ENCODE results near the gene THADA. TPM values are rescaled to one million over a fixed set of nuclear protein-coding genes. Genes with fewer than 3 reads are reported as not detected.
A peak's percentile ranks its signal among the peaks of the same experiment; 100 is the strongest.

Gene THADA
- polyA plus RNA-seq, 4 donors = 6.3 to 13.5 (median 12.7) TPM

DNA sequence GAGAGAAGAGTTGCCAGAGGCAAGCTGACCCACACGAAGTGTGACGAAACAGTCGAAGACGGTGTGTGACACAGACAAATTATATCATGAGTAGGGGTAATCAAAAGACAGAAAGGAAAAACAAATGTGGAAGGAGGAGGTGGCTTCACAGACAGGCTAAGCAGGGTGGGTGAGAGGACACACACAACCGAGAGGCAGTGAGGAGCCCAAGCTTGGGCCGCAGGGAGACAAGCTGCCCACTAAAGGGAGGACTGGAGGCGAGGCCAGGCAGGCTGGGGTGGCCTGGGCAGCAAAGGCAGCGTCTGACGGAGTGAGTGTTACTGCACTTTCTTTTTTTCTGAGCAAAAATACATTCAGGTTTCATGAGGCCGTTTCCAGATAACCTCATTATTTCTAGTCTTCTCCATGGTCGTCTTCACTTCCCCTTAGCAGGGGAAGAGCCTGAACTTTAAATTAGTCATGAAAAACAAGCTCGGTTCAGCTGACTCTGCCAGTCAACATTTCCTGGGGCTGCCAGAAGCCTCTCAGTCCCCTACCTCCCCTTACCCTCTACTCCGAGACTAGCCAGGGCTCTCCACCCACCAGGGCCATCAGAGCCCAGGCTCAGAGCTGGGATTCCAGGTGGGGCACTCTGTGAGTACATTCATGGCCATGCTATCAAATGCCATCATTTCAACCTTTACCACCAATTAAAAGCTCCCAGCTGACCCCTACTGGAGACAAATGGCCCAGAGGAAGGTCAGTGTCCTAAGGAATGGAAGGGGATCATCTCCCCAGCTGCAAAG, 355.7 kb downstream of the THADA start:
- Histone ChIP-seq H3K27me3 (ENCODE audit: control insufficient read depth in 3 of 3, insufficient read depth in 3 of 3, low read length in 3 of 3) (no peaks in the 10 kb centered on the region), H3K4me1 (ENCODE audit: control insufficient read depth in 3 of 3, insufficient read depth in 2 of 3, low read depth in 1 of 3, low read length in 2 of 3) (no peaks in the 10 kb centered on the region), H3K36me3 (ENCODE audit: control insufficient read depth in 3 of 3, insufficient read depth in 2 of 3, low read depth in 1 of 3, low read length in 3 of 3) (peaks cover 0 to 28% (median 0%) of the 10 kb centered on the region in 3 donors), H3K9me3 (ENCODE audit: control insufficient read depth in 2 of 2, insufficient read depth in 1 of 2, low read depth in 1 of 2, low read length in 1 of 2) (no peaks in the 10 kb centered on the region), H3K4me3 (ENCODE audit: low read depth in 1 of 3, low read length in 3 of 3) (no peak overlapping the region), H3K27ac (ENCODE audit: low read depth in 1 of 3, low read length in 2 of 3) (peak overlapping the region in 2 of 3 donors; percentile 22 to 75)
- 84 to 93% (median 91%) methylated on average over 13 of the region's 13 CpGs for WGBS, 3 donors
- DNase-seq (no peak), FAIRE-seq (no peak)

DNA sequence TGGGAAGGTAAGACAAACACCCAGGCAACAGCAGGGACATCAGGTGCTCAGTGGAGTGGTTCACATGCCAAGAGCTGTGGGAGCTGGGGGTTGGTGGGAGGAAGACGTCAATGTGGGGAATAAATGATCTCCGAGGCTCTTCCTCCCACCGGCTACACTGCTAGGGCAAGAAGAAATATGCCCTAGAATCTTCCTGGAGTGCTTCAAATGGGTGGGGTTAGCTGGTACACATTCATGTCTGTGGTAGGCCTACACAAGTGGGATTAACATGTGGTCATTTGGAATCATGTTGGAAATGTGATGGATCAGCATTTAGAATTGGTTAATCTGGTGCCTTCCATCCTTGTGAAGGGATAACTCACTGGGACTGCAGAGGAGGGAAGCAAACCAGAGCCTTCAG, 357.0 kb downstream of the THADA start:
- Histone ChIP-seq H3K36me3 (ENCODE audit: control insufficient read depth in 3 of 3, insufficient read depth in 2 of 3, low read depth in 1 of 3, low read length in 3 of 3) (peaks cover 0 to 26% (median 0%) of the 10 kb centered on the region in 3 donors), H3K27me3 (ENCODE audit: control insufficient read depth in 3 of 3, insufficient read depth in 3 of 3, low read length in 3 of 3) (no peaks in the 10 kb centered on the region), H3K9me3 (ENCODE audit: control insufficient read depth in 2 of 2, insufficient read depth in 1 of 2, low read depth in 1 of 2, low read length in 1 of 2) (no peaks in the 10 kb centered on the region), H3K4me3 (ENCODE audit: low read depth in 1 of 3, low read length in 3 of 3) (no peak overlapping the region), H3K27ac (ENCODE audit: low read depth in 1 of 3, low read length in 2 of 3) (no peak overlapping the region), H3K4me1 (ENCODE audit: control insufficient read depth in 3 of 3, insufficient read depth in 2 of 3, low read depth in 1 of 3, low read length in 2 of 3) (no peaks in the 10 kb centered on the region)
- WGBS, 3 donors = 94 to 97% (median 94%) methylated on average over 3 of the region's 3 CpGs
- DNase-seq (no peak), FAIRE-seq (no peak)

DNA sequence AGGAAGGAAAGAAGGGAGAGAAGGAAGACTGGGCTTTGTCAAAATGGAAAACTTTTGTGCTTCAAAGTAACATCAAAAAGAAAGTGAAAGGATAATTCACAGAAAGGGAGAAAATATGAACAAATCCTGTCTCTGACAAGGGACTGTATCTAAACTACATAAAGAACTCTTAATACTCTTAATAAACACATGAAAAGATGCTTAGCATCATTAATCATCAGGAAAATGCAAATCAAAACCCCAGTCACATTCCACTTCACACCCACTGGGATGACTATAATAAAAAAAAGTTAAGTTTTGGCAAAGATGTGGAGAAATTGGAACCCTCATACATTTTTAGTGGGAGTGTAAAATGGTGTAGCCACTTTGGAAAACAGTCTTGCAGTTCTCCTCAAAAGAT, 357.7 kb downstream of the THADA start:
- Histone ChIP-seq H3K4me1 (ENCODE audit: control insufficient read depth in 3 of 3, insufficient read depth in 2 of 3, low read depth in 1 of 3, low read length in 2 of 3) (no peaks in the 10 kb centered on the region), H3K4me3 (ENCODE audit: low read depth in 1 of 3, low read length in 3 of 3) (no peak overlapping the region), H3K36me3 (ENCODE audit: control insufficient read depth in 3 of 3, insufficient read depth in 2 of 3, low read depth in 1 of 3, low read length in 3 of 3) (peaks cover 0 to 27% (median 0%) of the 10 kb centered on the region in 3 donors), H3K27me3 (ENCODE audit: control insufficient read depth in 3 of 3, insufficient read depth in 3 of 3, low read length in 3 of 3) (no peaks in the 10 kb centered on the region), H3K9me3 (ENCODE audit: control insufficient read depth in 2 of 2, insufficient read depth in 1 of 2, low read depth in 1 of 2, low read length in 1 of 2) (no peaks in the 10 kb centered on the region), H3K27ac (ENCODE audit: low read depth in 1 of 3, low read length in 2 of 3) (no peak overlapping the region)
- DNase-seq = no peak
- no peak for FAIRE-seq

DNA sequence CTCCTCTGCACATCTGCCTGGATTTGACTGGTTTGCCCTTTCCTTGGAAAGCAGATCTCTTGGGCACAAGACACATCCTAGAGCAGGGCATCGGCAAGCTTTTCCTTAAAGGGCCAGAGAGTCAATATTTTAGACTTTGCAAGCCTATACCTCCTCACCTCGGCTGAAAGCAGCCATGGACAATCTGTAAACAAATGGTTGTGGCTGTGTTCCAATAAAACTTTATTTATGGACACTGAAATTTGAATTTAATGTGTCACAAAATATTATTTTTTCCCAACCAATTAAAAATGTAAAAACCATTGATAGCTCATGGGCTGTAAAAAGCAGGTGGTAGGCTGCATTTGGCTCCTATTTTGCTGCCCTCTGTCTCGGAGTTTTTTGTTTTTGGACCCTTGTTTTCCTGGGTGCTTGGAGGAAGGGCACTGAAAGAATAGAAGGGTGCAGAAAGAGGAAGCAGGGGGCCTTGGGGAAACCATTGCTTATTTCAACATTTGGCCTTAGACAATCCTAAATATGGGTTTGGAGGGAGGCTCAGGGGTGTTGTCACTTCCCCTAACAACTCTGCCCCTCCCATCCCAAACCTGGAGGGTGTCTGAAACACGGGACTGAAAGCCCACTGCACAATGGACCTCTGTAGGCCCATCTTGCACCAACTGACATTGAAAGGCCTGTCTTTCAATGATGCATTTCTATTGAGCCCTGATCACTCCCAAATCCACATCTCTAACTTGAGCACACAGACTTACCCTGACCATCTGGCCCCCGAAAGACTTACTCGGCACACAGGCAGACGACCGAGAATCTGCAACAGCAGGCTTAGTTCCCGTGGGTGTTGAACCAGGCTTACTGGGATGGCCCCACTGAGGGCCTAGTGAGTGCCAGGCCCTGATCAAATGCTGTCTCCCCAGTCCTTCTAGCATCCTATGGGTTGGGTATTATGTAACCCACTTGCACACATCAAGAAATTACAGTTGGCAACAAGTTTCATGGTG, 362.3 kb downstream of the THADA start:
- no peaks in the 10 kb centered on the region for H3K27me3 ChIP-seq (ENCODE audit: control insufficient read depth in 3 of 3, insufficient read depth in 3 of 3, low read length in 3 of 3)
- H3K4me3 ChIP-seq (ENCODE audit: low read depth in 1 of 3, low read length in 3 of 3) = no peak overlapping the region
- DNase-seq = no peak
- no peak for FAIRE-seq
- H3K9me3 ChIP-seq (ENCODE audit: control insufficient read depth in 2 of 2, insufficient read depth in 1 of 2, low read depth in 1 of 2, low read length in 1 of 2) = no peaks in the 10 kb centered on the region
- H3K36me3 ChIP-seq (ENCODE audit: control insufficient read depth in 3 of 3, insufficient read depth in 2 of 3, low read depth in 1 of 3, low read length in 3 of 3) = peaks cover 0 to 15% (median 0%) of the 10 kb centered on the region in 3 donors
- peak overlapping the region in 1 of 3 donors; percentile 25 for H3K27ac ChIP-seq (ENCODE audit: low read depth in 1 of 3, low read length in 2 of 3)
- 78 to 86% (median 83%) methylated on average over 9 of the region's 9 CpGs for WGBS, 3 donors
- peaks cover 0 to 20% (median under 1%) of the 10 kb centered on the region in 3 donors for H3K4me1 ChIP-seq (ENCODE audit: control insufficient read depth in 3 of 3, insufficient read depth in 2 of 3, low read depth in 1 of 3, low read length in 2 of 3)

DNA sequence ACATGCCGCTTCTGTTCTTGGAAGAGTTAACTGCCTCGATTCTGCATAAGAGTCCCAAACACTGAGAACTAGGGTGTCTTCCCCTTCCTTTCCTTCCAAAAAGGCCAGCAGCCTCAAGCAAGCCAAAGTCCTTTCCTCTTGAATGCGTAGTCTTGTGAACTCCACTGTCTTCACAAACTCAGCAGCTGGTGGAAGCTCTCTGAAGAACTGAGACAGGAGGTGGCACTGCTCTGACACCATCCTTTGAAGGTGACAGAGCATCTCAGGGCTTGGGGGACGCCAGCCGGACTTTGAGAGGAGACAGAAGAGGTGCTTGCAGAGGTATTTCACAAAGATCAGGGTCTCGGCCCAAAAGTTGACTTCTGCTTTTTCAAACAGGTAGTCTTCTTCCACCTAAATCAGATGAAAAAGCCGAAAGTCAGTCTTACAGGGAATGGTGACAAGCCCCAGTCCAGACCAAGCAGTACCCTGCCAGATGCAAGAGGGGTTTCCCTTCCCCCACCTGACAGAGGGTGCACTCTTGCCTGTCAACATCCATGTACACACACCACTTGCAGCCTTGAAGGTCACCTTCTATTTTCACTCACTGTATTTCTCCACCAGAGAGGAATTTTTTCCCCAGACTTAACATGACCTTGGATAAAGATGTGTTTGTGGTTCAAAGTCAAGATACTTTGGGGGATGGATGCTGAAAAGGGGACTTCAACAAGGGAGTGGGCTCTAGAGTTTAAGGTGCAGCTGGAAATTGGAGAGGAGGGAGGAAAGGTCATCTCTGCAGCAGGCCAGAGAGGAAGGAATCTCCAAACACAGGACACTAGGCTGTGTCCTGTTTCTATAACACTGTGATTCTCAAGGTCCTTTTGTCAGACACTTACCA, 364.6 kb downstream of the THADA start:
- H3K27ac ChIP-seq (ENCODE audit: low read depth in 1 of 3, low read length in 2 of 3) = peak overlapping the region in 1 of 3 donors; percentile 8
- no peaks in the 10 kb centered on the region for H3K9me3 ChIP-seq (ENCODE audit: control insufficient read depth in 2 of 2, insufficient read depth in 1 of 2, low read depth in 1 of 2, low read length in 1 of 2)
- H3K36me3 ChIP-seq (ENCODE audit: control insufficient read depth in 3 of 3, insufficient read depth in 2 of 3, low read depth in 1 of 3, low read length in 3 of 3) = peaks cover 0 to 16% (median 0%) of the 10 kb centered on the region in 3 donors
- DNase-seq = no peak
- FAIRE-seq = no peak
- no peaks in the 10 kb centered on the region for H3K27me3 ChIP-seq (ENCODE audit: control insufficient read depth in 3 of 3, insufficient read depth in 3 of 3, low read length in 3 of 3)
- WGBS, 3 donors = 76 to 88% (median 84%) methylated on average over 7 of the region's 7 CpGs
- peaks cover 3 to 28% (median 5%) of the 10 kb centered on the region in 3 donors for H3K4me1 ChIP-seq (ENCODE audit: control insufficient read depth in 3 of 3, insufficient read depth in 2 of 3, low read depth in 1 of 3, low read length in 2 of 3)
- H3K4me3 ChIP-seq (ENCODE audit: low read depth in 1 of 3, low read length in 3 of 3) = no peak overlapping the region

DNA sequence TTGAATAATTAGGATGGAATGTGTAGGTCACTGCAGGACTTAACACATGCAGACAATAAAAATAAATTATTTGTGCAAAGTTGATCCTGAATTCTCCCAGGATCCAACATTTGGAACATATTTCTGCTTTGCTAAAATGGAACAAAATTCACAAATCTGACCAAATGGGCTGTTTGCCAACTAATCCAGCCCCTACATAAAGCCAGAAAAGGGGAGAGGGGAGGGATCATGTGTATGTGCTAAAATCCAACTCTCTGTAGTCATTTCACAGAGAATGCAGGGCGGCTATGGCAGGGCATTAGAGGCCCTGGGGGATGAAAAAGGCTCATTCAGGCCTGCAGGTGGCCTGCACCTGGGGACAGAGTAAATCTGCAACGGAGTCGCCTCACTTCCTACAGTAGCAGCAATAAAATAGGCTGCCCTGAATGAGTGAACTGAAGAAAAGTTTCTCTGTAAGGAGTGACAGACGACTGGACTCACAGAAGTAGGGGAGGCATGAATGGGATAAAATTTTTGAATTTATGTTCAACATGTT, 365.4 kb downstream of the THADA start:
- DNase-seq (peak; percentile 38 to 61), FAIRE-seq (no peak)
- no peak overlapping the region for H3K4me3 ChIP-seq (ENCODE audit: low read depth in 1 of 3, low read length in 3 of 3)
- H3K27ac ChIP-seq (ENCODE audit: low read depth in 1 of 3, low read length in 2 of 3) = peak overlapping the region in 1 of 3 donors; percentile 4
- WGBS, 3 donors = 18 to 58% (median 49%) methylated on average over 4 of the region's 4 CpGs
- H3K27me3 ChIP-seq (ENCODE audit: control insufficient read depth in 3 of 3, insufficient read depth in 3 of 3, low read length in 3 of 3) = no peaks in the 10 kb centered on the region
- H3K4me1 ChIP-seq (ENCODE audit: control insufficient read depth in 3 of 3, insufficient read depth in 2 of 3, low read depth in 1 of 3, low read length in 2 of 3) = peaks cover 3 to 28% (median 5%) of the 10 kb centered on the region in 3 donors
- peaks cover 0 to 23% (median 0%) of the 10 kb centered on the region in 3 donors for H3K36me3 ChIP-seq (ENCODE audit: control insufficient read depth in 3 of 3, insufficient read depth in 2 of 3, low read depth in 1 of 3, low read length in 3 of 3)
- H3K9me3 ChIP-seq (ENCODE audit: control insufficient read depth in 2 of 2, insufficient read depth in 1 of 2, low read depth in 1 of 2, low read length in 1 of 2) = no peaks in the 10 kb centered on the region

DNA sequence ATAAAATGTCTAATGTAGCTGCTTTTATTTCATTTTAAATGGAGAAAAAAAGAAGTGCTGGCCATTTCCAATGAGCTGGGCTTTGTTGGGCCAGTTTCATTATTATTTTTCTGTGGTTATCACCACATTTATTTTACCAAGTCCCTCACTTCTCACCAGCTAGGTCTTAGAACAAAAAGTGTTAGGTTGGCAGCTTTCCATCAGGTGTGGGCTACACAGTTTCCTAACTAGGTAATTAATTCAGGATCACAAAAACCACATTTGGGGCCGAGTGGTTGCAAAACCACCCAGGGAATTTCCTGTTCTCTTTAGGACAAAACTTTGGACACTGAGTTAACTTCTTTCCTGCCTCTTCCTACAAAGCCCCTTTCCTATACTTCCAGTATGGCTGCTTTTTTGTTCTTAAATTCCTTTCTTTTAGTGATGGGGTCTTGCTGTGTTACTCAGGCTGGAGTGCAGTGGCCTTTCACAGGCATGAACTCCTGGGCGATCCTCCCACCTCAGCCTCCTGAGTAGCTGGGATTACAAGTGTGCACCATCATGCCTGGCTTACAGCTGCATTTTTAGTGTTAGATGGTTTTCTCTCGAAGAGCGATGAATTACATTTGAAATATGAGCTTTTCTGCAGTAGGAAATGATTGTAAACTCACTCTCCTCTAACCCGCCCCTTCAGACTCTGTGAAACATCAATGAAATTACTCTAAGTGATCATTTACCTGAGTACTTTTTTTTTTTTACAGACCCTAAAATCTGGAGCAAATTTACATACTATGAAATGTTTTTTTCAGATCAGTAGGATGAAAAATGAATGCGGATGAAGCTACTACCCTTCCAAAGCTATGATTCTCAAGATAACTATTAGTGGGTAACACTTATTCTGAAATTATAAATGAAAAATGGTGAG, 366.8 kb downstream of the THADA start:
- Histone ChIP-seq H3K4me3 (ENCODE audit: low read depth in 1 of 3, low read length in 3 of 3) (no peak overlapping the region), H3K9me3 (ENCODE audit: control insufficient read depth in 2 of 2, insufficient read depth in 1 of 2, low read depth in 1 of 2, low read length in 1 of 2) (no peaks in the 10 kb centered on the region), H3K36me3 (ENCODE audit: control insufficient read depth in 3 of 3, insufficient read depth in 2 of 3, low read depth in 1 of 3, low read length in 3 of 3) (peaks cover 10 to 33% (median 13%) of the 10 kb centered on the region in 3 donors), H3K27ac (ENCODE audit: low read depth in 1 of 3, low read length in 2 of 3) (peak overlapping the region; percentile 93 to 100 (median 98)), H3K27me3 (ENCODE audit: control insufficient read depth in 3 of 3, insufficient read depth in 3 of 3, low read length in 3 of 3) (no peaks in the 10 kb centered on the region), H3K4me1 (ENCODE audit: control insufficient read depth in 3 of 3, insufficient read depth in 2 of 3, low read depth in 1 of 3, low read length in 2 of 3) (peaks cover 3 to 28% (median 5%) of the 10 kb centered on the region in 3 donors)
- WGBS, 3 donors = 30 to 33% (median 31%) methylated on average over 6 of the region's 6 CpGs
- FAIRE-seq (no peak), DNase-seq (peak in 1 of 2 donors; percentile 28)

Data from small intestine (tissue), 7 donors.